HEK293 (cell line): ENCODE results near the gene HSPH1.

Experiments
- CTCF ChIA-PET: fragments of 350-600 bp; formaldehyde crosslinking; extraction: SDS; loops from one replicate; lab custom pipeline; 2021; ENCODE audit warnings: antibody characterized with exemption; lab: Yijun Ruan, JAX
- POLR2A ChIA-PET: fragments of 300-600 bp; formaldehyde crosslinking; extraction: SDS; loops from one replicate; lab custom pipeline; 2020; ENCODE audit warnings: antibody characterized with exemption, inconsistent platforms; lab: Yijun Ruan, JAX
- H3K27ac ChIP-seq: fragments of 200-500 bp; sonication (Bioruptor generic); 2 replicates; pipeline ENCODE4 v1.5.1; 2014; ENCODE audit warnings: low read depth, low read length, control low read depth, inconsistent platforms; ENCODE audit errors: extremely low read depth
- H3K36me3 ChIP-seq, 2 experiments: fragments of 200-500 bp in 1 of 2; sonication (Bioruptor generic) in 1 of 2; 1 replicate in 1 of 2; 2 replicates in 1 of 2; pipeline ENCODE4 v1.5.1; 2014 to 2017; ENCODE audit warnings: inconsistent platforms in 2 of 2, low read length in 2 of 2; ENCODE audit not compliant: control insufficient read depth in 2 of 2, insufficient read depth in 1 of 2
- H3K4me1 ChIP-seq: fragments of 200-500 bp; sonication (Bioruptor generic); 2 replicates; pipeline ENCODE4 v1.5.1; 2014; ENCODE audit warnings: mild to moderate bottlenecking, low read length, inconsistent platforms; ENCODE audit not compliant: control insufficient read depth, insufficient read depth
- H3K4me3 ChIP-seq: 2 replicates; pipeline ENCODE4 v1.5.1; 2011; ENCODE audit warnings: low read depth, mild to moderate bottlenecking, control low read depth, low read length, moderate library complexity
- H3K9me3 ChIP-seq: fragments of 200-500 bp; sonication (Bioruptor generic); 2 replicates; pipeline ENCODE4 v1.5.1; 2014; ENCODE audit warnings: low read depth, low read length, inconsistent platforms; ENCODE audit not compliant: control insufficient read depth, insufficient read depth
- BCL11B ChIP-seq: fragments of 450-650 bp; formaldehyde crosslinking; IDR thresholded peaks from 2 replicates; pipeline ENCODE4 v1.5.1; 2016; ENCODE audit warnings: low read depth, missing biosample characterization, missing genetic modification characterization
- IKZF3 ChIP-seq: fragments of 450-650 bp; IDR thresholded peaks from 2 replicates; pipeline ENCODE4 v1.5.0; 2018; ENCODE audit warnings: missing biosample characterization, mild to moderate bottlenecking, missing genetic modification characterization, moderate library complexity
- MZF1 ChIP-seq: fragments of 450-650 bp; formaldehyde crosslinking; IDR thresholded peaks from 2 replicates; pipeline ENCODE4 v1.5.1; 2017; ENCODE audit warnings: missing biosample characterization, missing genetic modification characterization, borderline replicate concordance
- OSR2 ChIP-seq: fragments of 450-650 bp; formaldehyde crosslinking; IDR thresholded peaks from 2 replicates; pipeline ENCODE4 v1.5.1; 2016; ENCODE audit warnings: missing biosample characterization, missing genetic modification characterization
- RBAK ChIP-seq: fragments of 450-650 bp; formaldehyde crosslinking; IDR thresholded peaks from 2 replicates; pipeline ENCODE4 v1.5.1; 2016; ENCODE audit warnings: missing biosample characterization, missing genetic modification characterization
- SCRT2 ChIP-seq: fragments of 450-650 bp; formaldehyde crosslinking; IDR thresholded peaks from 2 replicates; pipeline ENCODE4 v1.5.1; 2016; ENCODE audit warnings: missing biosample characterization, missing genetic modification characterization
- ZBTB7A ChIP-seq: fragments of 450-650 bp; formaldehyde crosslinking; IDR thresholded peaks from 2 replicates; pipeline ENCODE4 v1.5.1; 2016; ENCODE audit warnings: low read depth, missing biosample characterization, missing genetic modification characterization
- ZBTB8A ChIP-seq: fragments of 450-650 bp; formaldehyde crosslinking; IDR thresholded peaks from 2 replicates; pipeline ENCODE4 v1.5.1; 2016; ENCODE audit warnings: missing biosample characterization, missing genetic modification characterization
- ZFHX2 ChIP-seq: fragments of 450-650 bp; formaldehyde crosslinking; conservative IDR thresholded peaks from 2 replicates; pipeline ENCODE4 v1.5.1; 2016; ENCODE audit warnings: missing biosample characterization, missing genetic modification characterization
- ZNF112 ChIP-seq: fragments of 450-650 bp; formaldehyde crosslinking; IDR thresholded peaks from 2 replicates; pipeline ENCODE4 v1.5.0; 2017; ENCODE audit warnings: missing biosample characterization, missing genetic modification characterization
- ZNF114 ChIP-seq: fragments of 450-650 bp; formaldehyde crosslinking; IDR thresholded peaks from 2 replicates; pipeline ENCODE4 v1.5.0; 2017; ENCODE audit warnings: missing biosample characterization, missing genetic modification characterization
- ZNF146 ChIP-seq: fragments of 450-650 bp; formaldehyde crosslinking; IDR thresholded peaks from 2 replicates; pipeline ENCODE4 v1.5.1; 2016; ENCODE audit warnings: missing biosample characterization, missing genetic modification characterization
- ZNF221 ChIP-seq: fragments of 450-650 bp; formaldehyde crosslinking; IDR thresholded peaks from 2 replicates; pipeline ENCODE4 v1.5.1; 2017; ENCODE audit warnings: missing biosample characterization, missing genetic modification characterization, borderline replicate concordance
- ZNF335 ChIP-seq: fragments of 450-650 bp; formaldehyde crosslinking; conservative IDR thresholded peaks from 2 replicates; pipeline ENCODE4 v1.5.1; 2016; ENCODE audit warnings: missing biosample characterization, missing genetic modification characterization
- ZNF416 ChIP-seq: fragments of 450-650 bp; formaldehyde crosslinking; IDR thresholded peaks from 2 replicates; pipeline ENCODE4 v1.5.1; 2016; ENCODE audit warnings: missing biosample characterization, missing genetic modification characterization
- ZNF473 ChIP-seq: fragments of 450-650 bp; formaldehyde crosslinking; IDR thresholded peaks from 2 replicates; pipeline ENCODE4 v1.5.1; 2017; ENCODE audit warnings: missing biosample characterization, missing genetic modification characterization
- ZNF544 ChIP-seq: fragments of 450-650 bp; formaldehyde crosslinking; IDR thresholded peaks from 2 replicates; pipeline ENCODE4 v1.5.0; 2017; ENCODE audit warnings: missing biosample characterization, missing genetic modification characterization
- ZNF555 ChIP-seq: fragments of 450-650 bp; formaldehyde crosslinking; conservative IDR thresholded peaks from 2 replicates; pipeline ENCODE4 v1.5.1; 2017; ENCODE audit warnings: missing biosample characterization, mild to moderate bottlenecking, missing genetic modification characterization, inconsistent platforms
- ZNF610 ChIP-seq: fragments of 450-650 bp; formaldehyde crosslinking; IDR thresholded peaks from 2 replicates; pipeline ENCODE4 v1.5.1; 2016; ENCODE audit warnings: missing biosample characterization, missing genetic modification characterization, borderline replicate concordance
- ZNF701 ChIP-seq: fragments of 450-650 bp; formaldehyde crosslinking; IDR thresholded peaks from 2 replicates; pipeline ENCODE4 v1.5.1; 2016; ENCODE audit warnings: missing biosample characterization, missing genetic modification characterization
- ZNF776 ChIP-seq: fragments of 450-650 bp; formaldehyde crosslinking; IDR thresholded peaks from 2 replicates; pipeline ENCODE4 v1.5.0; 2017; ENCODE audit warnings: missing biosample characterization, missing genetic modification characterization, borderline replicate concordance
- ZNF777 ChIP-seq: fragments of 450-650 bp; formaldehyde crosslinking; IDR thresholded peaks from 2 replicates; pipeline ENCODE4 v1.5.1; 2017; ENCODE audit warnings: missing biosample characterization, missing genetic modification characterization, borderline replicate concordance
- TF ChIP-seq, protein P1 (sequence below): fragments of 450-650 bp; formaldehyde crosslinking; IDR thresholded peaks from 2 replicates; pipeline ENCODE4 v1.5.1; 2016; ENCODE audit warnings: missing biosample characterization, missing genetic modification characterization
- TF ChIP-seq, protein P2 (sequence below): fragments of 450-650 bp; formaldehyde crosslinking; IDR thresholded peaks from 2 replicates; pipeline ENCODE4 v1.5.1; 2016; ENCODE audit warnings: missing biosample characterization, missing genetic modification characterization

Gene HSPH1

DNA sequence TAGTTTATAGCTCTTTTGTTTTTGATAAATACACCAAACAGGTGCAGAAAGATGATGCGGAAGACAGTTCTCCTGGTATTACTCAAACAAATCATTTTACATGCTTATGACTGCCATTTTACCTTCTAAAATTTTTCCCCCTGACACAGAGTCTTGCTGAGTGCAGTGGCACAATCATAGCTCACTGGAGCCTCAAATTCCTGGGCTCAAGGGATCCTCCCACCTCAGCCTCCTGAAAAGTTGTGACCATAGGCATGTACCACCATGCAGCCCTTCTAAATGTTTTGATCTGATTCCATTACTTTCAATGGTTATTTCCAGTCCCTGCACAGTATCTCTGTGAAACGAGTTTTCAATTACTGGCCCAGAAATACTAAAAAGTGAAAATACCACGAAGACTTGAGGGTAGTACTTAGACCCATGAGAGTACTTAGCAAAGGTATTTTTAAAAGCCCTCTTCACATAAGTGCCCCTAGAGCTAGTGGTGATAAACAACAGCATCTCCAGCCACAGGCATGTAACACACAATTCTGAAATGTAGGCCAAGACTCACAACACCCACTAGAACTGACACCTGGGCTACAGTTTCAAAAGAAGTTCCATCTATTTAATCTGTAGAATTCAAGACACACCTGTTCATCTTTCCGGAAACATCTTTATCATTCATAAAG, 11.3 kb downstream of the HSPH1 start:
- Histone ChIP-seq H3K36me3 (peaks cover 62 to 98% of the 10 kb centered on the region in 2 experiments), H3K27ac (no peak overlapping the region), H3K4me1 (no peaks in the 10 kb centered on the region), H3K4me3 (no peak overlapping the region), H3K9me3 (no peaks in the 10 kb centered on the region)
- TF ChIP-seq ZBTB7A (tag by site-specific recombination) (no peak), OSR2 (tag by site-specific recombination) (no peak), ZFHX2 (tag by site-specific recombination) (no peak), MZF1 (tag by site-specific recombination) (no peak), RBAK (tag by site-specific recombination) (no peak), ZNF335 (tag by site-specific recombination) (no peak), ZNF776 (tag by site-specific recombination) (no peak), ZNF112 (no peak), ZNF416 (no peak), ZNF777 (tag by site-specific recombination) (no peak)
- TF ChIP-seq, protein P1, sequence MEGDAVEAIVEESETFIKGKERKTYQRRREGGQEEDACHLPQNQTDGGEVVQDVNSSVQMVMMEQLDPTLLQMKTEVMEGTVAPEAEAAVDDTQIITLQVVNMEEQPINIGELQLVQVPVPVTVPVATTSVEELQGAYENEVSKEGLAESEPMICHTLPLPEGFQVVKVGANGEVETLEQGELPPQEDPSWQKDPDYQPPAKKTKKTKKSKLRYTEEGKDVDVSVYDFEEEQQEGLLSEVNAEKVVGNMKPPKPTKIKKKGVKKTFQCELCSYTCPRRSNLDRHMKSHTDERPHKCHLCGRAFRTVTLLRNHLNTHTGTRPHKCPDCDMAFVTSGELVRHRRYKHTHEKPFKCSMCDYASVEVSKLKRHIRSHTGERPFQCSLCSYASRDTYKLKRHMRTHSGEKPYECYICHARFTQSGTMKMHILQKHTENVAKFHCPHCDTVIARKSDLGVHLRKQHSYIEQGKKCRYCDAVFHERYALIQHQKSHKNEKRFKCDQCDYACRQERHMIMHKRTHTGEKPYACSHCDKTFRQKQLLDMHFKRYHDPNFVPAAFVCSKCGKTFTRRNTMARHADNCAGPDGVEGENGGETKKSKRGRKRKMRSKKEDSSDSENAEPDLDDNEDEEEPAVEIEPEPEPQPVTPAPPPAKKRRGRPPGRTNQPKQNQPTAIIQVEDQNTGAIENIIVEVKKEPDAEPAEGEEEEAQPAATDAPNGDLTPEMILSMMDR (tag by site-specific recombination): no peak
- CTCF ChIA-PET: no interaction called here
- POLR2A ChIA-PET: no interaction called here

DNA sequence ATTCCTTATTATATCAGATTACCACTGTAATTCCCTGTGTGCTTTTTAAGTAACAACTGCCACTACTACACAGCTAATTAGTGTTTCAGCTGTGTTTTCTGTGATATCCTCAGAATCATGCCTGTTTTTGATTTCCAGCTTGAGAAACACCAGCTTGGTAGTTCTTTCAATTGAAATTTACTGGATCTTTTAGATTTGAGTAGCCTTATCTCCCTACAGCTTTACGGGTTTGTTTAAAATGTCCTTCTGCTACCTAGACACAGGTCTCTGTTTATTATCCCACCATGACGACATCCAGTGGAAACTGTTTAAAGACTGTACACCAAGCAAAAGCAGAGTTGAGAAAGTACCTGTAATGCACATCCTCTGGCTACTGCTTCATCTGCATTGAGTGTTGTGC, 12.1 kb downstream of the HSPH1 start:
- H3K27ac ChIP-seq: no peak overlapping the region
- no peaks in the 10 kb centered on the region for H3K4me1 ChIP-seq
- POLR2A ChIA-PET: no interaction called here
- no peaks in the 10 kb centered on the region for H3K9me3 ChIP-seq
- peaks cover 66 to 98% of the 10 kb centered on the region in 2 experiments for H3K36me3 ChIP-seq
- no peak overlapping the region for H3K4me3 ChIP-seq
- TF ChIP-seq, protein P2, sequence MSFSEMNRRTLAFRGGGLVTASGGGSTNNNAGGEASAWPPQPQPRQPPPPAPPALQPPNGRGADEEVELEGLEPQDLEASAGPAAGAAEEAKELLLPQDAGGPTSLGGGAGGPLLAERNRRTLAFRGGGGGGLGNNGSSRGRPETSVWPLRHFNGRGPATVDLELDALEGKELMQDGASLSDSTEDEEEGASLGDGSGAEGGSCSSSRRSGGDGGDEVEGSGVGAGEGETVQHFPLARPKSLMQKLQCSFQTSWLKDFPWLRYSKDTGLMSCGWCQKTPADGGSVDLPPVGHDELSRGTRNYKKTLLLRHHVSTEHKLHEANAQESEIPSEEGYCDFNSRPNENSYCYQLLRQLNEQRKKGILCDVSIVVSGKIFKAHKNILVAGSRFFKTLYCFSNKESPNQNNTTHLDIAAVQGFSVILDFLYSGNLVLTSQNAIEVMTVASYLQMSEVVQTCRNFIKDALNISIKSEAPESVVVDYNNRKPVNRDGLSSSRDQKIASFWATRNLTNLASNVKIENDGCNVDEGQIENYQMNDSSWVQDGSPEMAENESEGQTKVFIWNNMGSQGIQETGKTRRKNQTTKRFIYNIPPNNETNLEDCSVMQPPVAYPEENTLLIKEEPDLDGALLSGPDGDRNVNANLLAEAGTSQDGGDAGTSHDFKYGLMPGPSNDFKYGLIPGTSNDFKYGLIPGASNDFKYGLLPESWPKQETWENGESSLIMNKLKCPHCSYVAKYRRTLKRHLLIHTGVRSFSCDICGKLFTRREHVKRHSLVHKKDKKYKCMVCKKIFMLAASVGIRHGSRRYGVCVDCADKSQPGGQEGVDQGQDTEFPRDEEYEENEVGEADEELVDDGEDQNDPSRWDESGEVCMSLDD (tag by site-specific recombination): no peak
- TF ChIP-seq ZNF146 (no peak), ZNF114 (tag by site-specific recombination) (no peak), ZNF610 (tag by site-specific recombination) (no peak), SCRT2 (no peak), ZNF221 (tag by site-specific recombination) (no peak), ZNF473 (tag by site-specific recombination) (no peak), BCL11B (tag by site-specific recombination) (no peak), IKZF3 (tag by site-specific recombination) (no peak), ZNF555 (no peak), ZNF701 (no peak), ZNF544 (tag by site-specific recombination) (no peak), ZBTB8A (no peak)
- TF ChIP-seq, all 188 proteins: peak for 0
- CTCF ChIA-PET: no interaction called here
